HG02973 (cell line): ENCODE measurements around the gene AGAP3.

Experiments used
- ATAC-seq: cut with Tn5 transposase; IDR thresholded peaks from one replicate; pipeline ENCODE4 v1.9.1; 2021; ENCODE audit warnings: moderate library complexity; ENCODE audit not compliant: unreplicated experiment

The AGAP3 gene

GRCh38 chr7:151057989-151058780 lies 28.1 kb upstream of the AGAP3 start:
- peak; percentile 86 for ATAC-seq

- ATAC-seq = no peak
Observed at GRCh38 chr7:151058781-151059366, 27.4 kb upstream of the AGAP3 start.

GRCh38 chr7:151059367-151060112 lies 26.7 kb upstream of the AGAP3 start, which contains the start of gene SLC4A2:
Gene SLC4A2 (plus strand): TSS chr7:151059589. CDS start chr7:151061988, 2,399 bp downstream.
- ATAC-seq = peak; percentile 22

GRCh38 chr7:151060113-151060415 lies 26.2 kb upstream of the AGAP3 start:
- ATAC-seq = no peak

- no peak for ATAC-seq
Observed at GRCh38 chr7:151060416-151061212, 25.7 kb upstream of the AGAP3 start.

GRCh38 chr7:151061213-151062110 lies 24.8 kb upstream of the AGAP3 start:
- no peak for ATAC-seq

- ATAC-seq = no peak
Observed at GRCh38 chr7:151062111-151062398, 24.2 kb upstream of the AGAP3 start.

- ATAC-seq = no peak
Observed at GRCh38 chr7:151062399-151063211, 23.7 kb upstream of the AGAP3 start.

GRCh38 chr7:151063212-151063561 lies 23.1 kb upstream of the AGAP3 start:
- no peak for ATAC-seq

- ATAC-seq = no peak
Observed at GRCh38 chr7:151064454-151064853, 21.8 kb upstream of the AGAP3 start.

GRCh38 chr7:151064993-151065392 lies 21.3 kb upstream of the AGAP3 start:
- ATAC-seq = no peak

GRCh38 chr7:151065516-151065915 lies 20.8 kb upstream of the AGAP3 start:
- no peak for ATAC-seq

GRCh38 chr7:151066273-151066974 lies 19.9 kb upstream of the AGAP3 start:
- no peak for ATAC-seq

- ATAC-seq = no peak
Observed at GRCh38 chr7:151068069-151068773, 18.1 kb upstream of the AGAP3 start.

- no peak for ATAC-seq
Observed at GRCh38 chr7:151069841-151070573, 16.3 kb upstream of the AGAP3 start.

GRCh38 chr7:151070574-151070960 lies 15.7 kb upstream of the AGAP3 start:
- ATAC-seq = no peak

- no peak for ATAC-seq
Observed at GRCh38 chr7:151071032-151071866, 15.0 kb upstream of the AGAP3 start.
